RWPE2 (cell line): ENCODE measurements around the gene ALDH3B1.

ENCODE experiments used
- ATAC-seq: fragments of 200-7000 bp; cut with Tn5 transposase; 3 replicates; pipeline ENCODE4 v1.9.1; 2021; ENCODE audit warnings: low read depth
- DNase-seq: peaks from one replicate; pipeline ENCODE4 v3.0.0-alpha.2; 2020; ENCODE audit warnings: low spot score
- H3K27ac ChIP-seq: fragments of 450-650 bp; 2 replicates; pipeline ENCODE4 v1.5.1; 2017; ENCODE audit warnings: mild to moderate bottlenecking; ENCODE audit not compliant: poor library complexity, severe bottlenecking
- H3K27me3 ChIP-seq: fragments of 250-450 bp; sonication (Bioruptor Pico); 2 replicates; pipeline ENCODE4 v1.5.1; 2021; ENCODE audit warnings: mild to moderate bottlenecking, moderate library complexity; ENCODE audit not compliant: insufficient read depth, poor library complexity, severe bottlenecking
- H3K36me3 ChIP-seq: fragments of 250-450 bp; sonication (Bioruptor Pico); 2 replicates; pipeline ENCODE4 v1.5.1; 2020; ENCODE audit warnings: low read depth, mild to moderate bottlenecking, moderate library complexity
- H3K4me1 ChIP-seq: fragments of 250-450 bp; sonication (Bioruptor Pico); 2 replicates; pipeline ENCODE4 v1.5.1; 2021; ENCODE audit warnings: mild to moderate bottlenecking, moderate library complexity; ENCODE audit not compliant: insufficient read depth, poor library complexity, severe bottlenecking
- H3K4me3 ChIP-seq: fragments of 250-450 bp; sonication (Bioruptor Pico); 2 replicates; pipeline ENCODE4 v1.5.1; 2021; ENCODE audit warnings: mild to moderate bottlenecking, moderate library complexity; ENCODE audit not compliant: severe bottlenecking
- H3K9me3 ChIP-seq: fragments of 250-450 bp; sonication (Bioruptor Pico); 2 replicates; pipeline ENCODE4 v1.5.1; 2021; ENCODE audit warnings: mild to moderate bottlenecking, moderate library complexity; ENCODE audit not compliant: severe bottlenecking
- CTCF ChIP-seq: fragments of 450-650 bp; IDR thresholded peaks from one replicate; pipeline ENCODE4 v1.5.1; 2017; ENCODE audit warnings: mild to moderate bottlenecking, moderate library complexity; ENCODE audit not compliant: poor library complexity, severe bottlenecking

ALDH3B1 gene

DNA sequence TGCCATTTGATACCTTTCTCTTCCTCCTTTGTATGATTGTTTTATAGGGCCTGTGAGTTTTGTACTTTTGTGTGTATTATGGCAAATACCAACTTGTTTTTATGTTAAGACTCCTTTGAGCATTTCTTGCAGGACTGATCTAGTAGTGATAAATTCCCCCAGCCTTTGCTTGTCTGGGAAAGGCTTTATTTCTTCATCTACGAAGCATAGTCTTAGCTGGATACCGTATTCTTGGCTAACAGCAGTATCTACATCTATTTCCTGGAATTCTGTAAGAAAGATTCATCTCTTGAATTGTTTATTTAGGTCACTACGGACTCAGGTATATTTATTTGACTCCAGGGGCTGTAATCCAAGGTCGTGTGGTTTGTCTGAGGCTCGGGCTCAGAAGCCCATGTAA, 14.4 kb downstream of the ALDH3B1 start:
- H3K27ac ChIP-seq, result no peak overlapping the region
- DNase-seq, result no peak
- H3K27me3 ChIP-seq, result no peaks in the 10 kb centered on the region
- H3K4me3 ChIP-seq, result no peak overlapping the region
- peaks cover 20% of the 10 kb centered on the region for H3K4me1 ChIP-seq
- no peak for TF ChIP-seq CTCF
- ATAC-seq, result no peak
- peaks cover 2% of the 10 kb centered on the region for H3K9me3 ChIP-seq
- peaks cover 18% of the 10 kb centered on the region; the same call in 1 of the 2 replicates for H3K36me3 ChIP-seq

DNA sequence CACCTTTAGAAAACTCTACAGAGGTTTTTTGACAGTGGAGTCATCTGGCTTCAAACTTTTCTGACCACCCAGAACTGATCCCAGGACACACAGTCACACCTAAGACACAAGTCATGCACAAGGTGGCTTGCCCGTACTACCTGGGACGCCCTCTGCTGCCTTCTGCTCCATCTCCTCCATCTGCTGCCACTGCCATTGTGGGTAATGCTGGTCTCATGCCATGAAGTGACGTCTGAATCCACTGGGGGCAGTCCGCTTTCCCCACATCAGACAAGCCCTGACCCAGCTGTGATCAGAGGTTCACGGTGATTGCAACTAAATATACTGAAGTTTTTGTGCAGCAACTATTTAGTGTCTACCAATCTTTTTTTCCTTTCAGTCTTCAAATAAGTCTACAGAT, 14.9 kb downstream of the ALDH3B1 start:
- Histone ChIP-seq H3K4me1 (peaks cover 22% of the 10 kb centered on the region), H3K36me3 (peaks cover 18% of the 10 kb centered on the region; the same call in 1 of the 2 replicates), H3K9me3 (peaks cover 2% of the 10 kb centered on the region), H3K27ac (no peak overlapping the region), H3K4me3 (no peak overlapping the region), H3K27me3 (no peaks in the 10 kb centered on the region)
- DNase-seq (no peak), ATAC-seq (no peak)
- TF ChIP-seq CTCF, result no peak

- peaks cover 2% of the 10 kb centered on the region for H3K9me3 ChIP-seq
- no peak for TF ChIP-seq CTCF
- peaks cover 18% of the 10 kb centered on the region for H3K36me3 ChIP-seq
- no peak for ATAC-seq
- no peaks in the 10 kb centered on the region for H3K27me3 ChIP-seq
- peak overlapping the region; percentile 76 for H3K27ac ChIP-seq
- H3K4me1 ChIP-seq, result peaks cover 25% of the 10 kb centered on the region
- DNase-seq, result no peak
- H3K4me3 ChIP-seq, result no peak overlapping the region
Observed at GRCh38 chr11:68026391-68027105, 16.4 kb downstream of the ALDH3B1 start.

DNA sequence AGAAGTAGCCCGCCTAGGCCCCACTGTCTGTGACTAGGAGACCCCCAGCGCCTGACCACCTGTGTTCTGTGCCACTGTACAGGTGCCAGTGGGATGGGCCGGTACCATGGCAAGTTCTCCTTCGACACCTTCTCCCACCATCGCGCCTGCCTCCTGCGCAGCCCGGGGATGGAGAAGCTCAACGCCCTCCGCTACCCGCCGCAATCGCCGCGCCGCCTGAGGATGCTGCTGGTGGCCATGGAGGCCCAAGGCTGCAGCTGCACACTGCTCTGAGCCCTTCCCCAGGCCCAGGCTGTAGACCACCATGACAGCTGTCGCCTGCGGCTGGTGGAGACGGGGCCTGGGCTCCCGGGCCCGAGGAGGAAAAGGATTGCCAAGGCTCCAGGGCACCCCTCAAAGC, 17.5 kb downstream of the ALDH3B1 start:
- Histone ChIP-seq H3K9me3 (peaks cover 2% of the 10 kb centered on the region), H3K4me1 (peaks cover 26% of the 10 kb centered on the region), H3K27ac (peak overlapping the region; percentile 76), H3K36me3 (peaks cover 23% of the 10 kb centered on the region), H3K4me3 (no peak overlapping the region), H3K27me3 (no peaks in the 10 kb centered on the region)
- TF ChIP-seq CTCF, result no peak
- DNase-seq (no peak), ATAC-seq (no peak)
